Fibroblast of skin of abdomen (primary cell): ENCODE results near the gene HTR3A. TPM values are rescaled to one million over a fixed set of nuclear protein-coding genes. Genes with fewer than 3 reads are reported as not detected.
"Not testable (repeated sequence)": the region's sequence is repeated elsewhere in the genome, so short reads cannot be mapped to it uniquely, and the experiment has no call there.

Experiments used
- DNase-seq: peaks from one replicate; pipeline ENCODE4 v3.0.0-alpha.2; 2013
- polyA plus RNA-seq, 2 experiments: library from polyadenylated mRNA; unstranded; fragments of 120-200 nt; gene quantifications; one replicate each; pipeline ENCODE4 v1.2.1, GENCODE V29; 2013; ENCODE audit not compliant: insufficient read length in 2 of 2

The HTR3A gene
- not detected for polyA plus RNA-seq (2013, experiment 1 of 2; ENCODE audit: insufficient read length)
- not detected for polyA plus RNA-seq (2013, experiment 2 of 2; ENCODE audit: insufficient read length)

- DNase-seq = peak; percentile 10
Measured at GRCh38 chr11:113974741-113975470, at the start of gene HTR3A. Gene HTR3A (plus strand): TSS chr11:113975108. CDS start chr11:113975326, 218 bp downstream.

GRCh38 chr11:113926273-113927197 is 48.4 kb upstream of the HTR3A start:
- DNase-seq = no peak

- no peak for DNase-seq
Measured at GRCh38 chr11:113928311-113928710, 46.6 kb upstream of the HTR3A start.

GRCh38 chr11:113932788-113933187 is 42.1 kb upstream of the HTR3A start:
- no peak for DNase-seq

GRCh38 chr11:113934193-113934592 is 40.7 kb upstream of the HTR3A start:
- not testable (repeated sequence) for DNase-seq

GRCh38 chr11:113934761-113935160 is 40.1 kb upstream of the HTR3A start:
- DNase-seq = no peak

- no peak for DNase-seq
Measured at GRCh38 chr11:113935858-113936257, 39.0 kb upstream of the HTR3A start.

- no peak for DNase-seq
Measured at GRCh38 chr11:113937918-113938317, 37.0 kb upstream of the HTR3A start.

- DNase-seq = no peak
Measured at GRCh38 chr11:113942256-113942655, 32.7 kb upstream of the HTR3A start.

GRCh38 chr11:113946162-113946561 is 28.7 kb upstream of the HTR3A start:
- DNase-seq = not testable (repeated sequence)

- no peak for DNase-seq
Measured at GRCh38 chr11:113947994-113948393, 26.9 kb upstream of the HTR3A start.

- no peak for DNase-seq
Measured at GRCh38 chr11:113949891-113950290, 25.0 kb upstream of the HTR3A start.

- no peak for DNase-seq
Measured at GRCh38 chr11:113951537-113951936, 23.4 kb upstream of the HTR3A start.

GRCh38 chr11:113952070-113952469 is 22.8 kb upstream of the HTR3A start:
- DNase-seq = no peak

GRCh38 chr11:113952588-113952987 is 22.3 kb upstream of the HTR3A start:
- no peak for DNase-seq

GRCh38 chr11:113954235-113954634 is 20.7 kb upstream of the HTR3A start:
- no peak for DNase-seq

- DNase-seq = no peak
Measured at GRCh38 chr11:113956986-113957385, 17.9 kb upstream of the HTR3A start.

- no peak for DNase-seq
Measured at GRCh38 chr11:113960702-113961330, 14.1 kb upstream of the HTR3A start.

- no peak for DNase-seq
Measured at GRCh38 chr11:113967361-113967760, 7.5 kb upstream of the HTR3A start.

- no peak for DNase-seq
Measured at GRCh38 chr11:113971506-113972195, 3.3 kb upstream of the HTR3A start.

- no peak for DNase-seq
Measured at GRCh38 chr11:113977071-113977490, 2.2 kb downstream of the HTR3A start.

- no peak for DNase-seq
Measured at GRCh38 chr11:113977701-113978100, 2.8 kb downstream of the HTR3A start.
